ENCODE data around the gene TGFB2.

- no peak for TF ChIP-seq MXI1 (conservative IDR thresholded peaks at IDR 0.05; ENCODE audit: poor library complexity, severe bottlenecking)
- TF ChIP-seq CTCF (IDR thresholded peaks at IDR 0.05; ENCODE audit: poor library complexity, severe bottlenecking): no peak
- no peak for TF ChIP-seq EZH2 (IDR thresholded peaks at IDR 0.05; ENCODE audit: borderline replicate concordance, insufficient read depth, low read length, poor library complexity, severe bottlenecking)
- TF ChIP-seq POLR2AphosphoS5 (IDR thresholded peaks at IDR 0.05): no peak
- no peak for TF ChIP-seq TAF1 (IDR thresholded peaks at IDR 0.05; ENCODE audit: low read depth)
These were observed 143.8 kb downstream of the TGFB2 start for GRCh38 chr1:218488986-218489385.

Measured in neural cell (in vitro differentiated cells).